GM18502 (cell line): ENCODE data around the gene PRDM16.

ENCODE experiments used
- ATAC-seq: cut with Tn5 transposase; IDR thresholded peaks from one replicate; pipeline ENCODE4 v1.9.1; 2021; ENCODE audit warnings: mild to moderate bottlenecking; ENCODE audit not compliant: unreplicated experiment, poor library complexity

PRDM16 gene

GRCh38 chr1:3115275-3116149, 46.5 kb downstream of the PRDM16 start:
- no peak for ATAC-seq

- ATAC-seq = no peak
These were observed 47.1 kb downstream of the PRDM16 start for GRCh38 chr1:3116150-3116510.

GRCh38 chr1:3116560-3116959, 47.6 kb downstream of the PRDM16 start:
- no peak for ATAC-seq

GRCh38 chr1:3117879-3118278, 48.9 kb downstream of the PRDM16 start:
- ATAC-seq = no peak

GRCh38 chr1:3119061-3119460, 50.1 kb downstream of the PRDM16 start:
- no peak for ATAC-seq

- ATAC-seq = no peak
These were observed 50.7 kb downstream of the PRDM16 start for GRCh38 chr1:3119725-3120124.

GRCh38 chr1:3120140-3120539, 51.1 kb downstream of the PRDM16 start:
- ATAC-seq = no peak

GRCh38 chr1:3120994-3121393, 52.0 kb downstream of the PRDM16 start:
- no peak for ATAC-seq

GRCh38 chr1:3121401-3122210, 52.6 kb downstream of the PRDM16 start:
- ATAC-seq = no peak

GRCh38 chr1:3122311-3122710, 53.3 kb downstream of the PRDM16 start:
- ATAC-seq = no peak

- no peak for ATAC-seq
These were observed 55.2 kb downstream of the PRDM16 start for GRCh38 chr1:3124246-3124645.

GRCh38 chr1:3125078-3125477, 56.1 kb downstream of the PRDM16 start:
- no peak for ATAC-seq

- no peak for ATAC-seq
These were observed 56.8 kb downstream of the PRDM16 start for GRCh38 chr1:3125546-3126368.

GRCh38 chr1:3126756-3127678, 58.0 kb downstream of the PRDM16 start:
- no peak for ATAC-seq

GRCh38 chr1:3127738-3128137, 58.7 kb downstream of the PRDM16 start:
- no peak for ATAC-seq

GRCh38 chr1:3128431-3129132, 59.6 kb downstream of the PRDM16 start:
- no peak for ATAC-seq

- ATAC-seq = no peak
These were observed 60.1 kb downstream of the PRDM16 start for GRCh38 chr1:3129133-3129490.

- ATAC-seq = no peak
These were observed 61.3 kb downstream of the PRDM16 start for GRCh38 chr1:3130268-3130667.

GRCh38 chr1:3132660-3133059, 63.7 kb downstream of the PRDM16 start:
- no peak for ATAC-seq
